H9 (cell line): ENCODE results near the gene MYOM1. TPM values are rescaled to one million over a fixed set of nuclear protein-coding genes. Genes with fewer than 3 reads are reported as not detected.

Experiments
- DNase-seq: peaks from one replicate; pipeline ENCODE4 v3.0.0-alpha.2; 2017
- H2AFZ ChIP-seq: one replicate; pipeline ENCODE4 v1.6.1; 2013; ENCODE audit warnings: mild to moderate bottlenecking, low read length, control low read depth, moderate library complexity
- H2AK5ac ChIP-seq: 2 replicates; pipeline ENCODE4 v1.6.1; 2013; ENCODE audit warnings: low read length, control low read depth, mixed read lengths; ENCODE audit not compliant: insufficient read length
- H2BK120ac ChIP-seq: one replicate; pipeline ENCODE4 v1.6.1; 2013; ENCODE audit warnings: low read depth, mild to moderate bottlenecking, low read length, control low read depth, inconsistent platforms; ENCODE audit not compliant: poor library complexity, severe bottlenecking
- H2BK12ac ChIP-seq: 2 replicates; pipeline ENCODE4 v1.6.1; 2013; ENCODE audit warnings: low read length, control low read depth, mixed read lengths, low read depth; ENCODE audit not compliant: insufficient read length
- H2BK15ac ChIP-seq: 2 replicates; pipeline ENCODE4 v1.6.1; 2013; ENCODE audit warnings: low read depth, low read length, control low read depth
- H2BK20ac ChIP-seq: one replicate; pipeline ENCODE4 v1.6.1; 2013; ENCODE audit warnings: low read depth, mild to moderate bottlenecking, low read length, control low read depth, inconsistent platforms; ENCODE audit not compliant: poor library complexity, severe bottlenecking
- H2BK5ac ChIP-seq: 2 replicates; pipeline ENCODE4 v1.6.1; 2013; ENCODE audit warnings: low read length, control low read depth, mixed read lengths; ENCODE audit not compliant: insufficient read length
- H3K14ac ChIP-seq: 2 replicates; pipeline ENCODE4 v1.6.1; 2013; ENCODE audit warnings: low read length, control low read depth; ENCODE audit not compliant: insufficient read depth
- H3K18ac ChIP-seq: 2 replicates; pipeline ENCODE4 v1.6.1; 2013; ENCODE audit warnings: low read depth, mild to moderate bottlenecking, mixed read lengths, low read length, control low read depth; ENCODE audit not compliant: insufficient read length
- H3K23ac ChIP-seq: 2 replicates; pipeline ENCODE4 v1.6.1; 2013; ENCODE audit warnings: low read length, control low read depth, mixed read lengths, low read depth; ENCODE audit not compliant: insufficient read length
- H3K23me2 ChIP-seq: 2 replicates; pipeline ENCODE4 v1.6.1; 2013; ENCODE audit warnings: low read depth, mild to moderate bottlenecking, mixed read lengths, low read length, control low read depth; ENCODE audit not compliant: insufficient read length, poor library complexity, severe bottlenecking
- H3K27ac ChIP-seq: 2 replicates; pipeline ENCODE4 v1.5.1; 2013; ENCODE audit warnings: low read length, control low read depth, mixed read lengths, low read depth; ENCODE audit not compliant: insufficient read length
- H3K27me3 ChIP-seq: 2 replicates; pipeline ENCODE4 v1.6.1; 2013; ENCODE audit warnings: low read length, control low read depth, inconsistent platforms; ENCODE audit not compliant: insufficient read depth
- H3K4ac ChIP-seq: 2 replicates; pipeline ENCODE4 v1.6.1; 2013; ENCODE audit warnings: low read depth, mild to moderate bottlenecking, control low read depth, inconsistent platforms, low read length, moderate library complexity
- H3K4me1 ChIP-seq: 2 replicates; pipeline ENCODE4 v1.6.1; 2013; ENCODE audit warnings: low read length, control low read depth, inconsistent platforms; ENCODE audit not compliant: insufficient read depth
- H3K4me2 ChIP-seq: 2 replicates; pipeline ENCODE4 v1.6.1; 2013; ENCODE audit warnings: low read length, control low read depth, mixed read lengths; ENCODE audit not compliant: insufficient read length, insufficient read depth
- H3K56ac ChIP-seq: 2 replicates; pipeline ENCODE4 v1.6.1; 2013; ENCODE audit warnings: low read depth, mild to moderate bottlenecking, mixed read lengths, low read length, control low read depth; ENCODE audit not compliant: insufficient read length
- H3K79me1 ChIP-seq: 2 replicates; pipeline ENCODE4 v1.6.1; 2013; ENCODE audit warnings: low read depth, mild to moderate bottlenecking, moderate library complexity, low read length, control low read depth, inconsistent platforms; ENCODE audit not compliant: insufficient read depth, poor library complexity, severe bottlenecking
- H3K79me2 ChIP-seq: 2 replicates; pipeline ENCODE4 v1.6.1; 2013; ENCODE audit warnings: low read length, control low read depth, inconsistent platforms; ENCODE audit not compliant: insufficient read depth
- H3K9ac ChIP-seq: 2 replicates; pipeline ENCODE4 v1.6.1; 2013; ENCODE audit warnings: low read length, control low read depth, mixed read lengths; ENCODE audit not compliant: insufficient read length; ENCODE audit errors: extremely low read depth
- H3K9me3 ChIP-seq: one replicate; pipeline ENCODE4 v1.6.1; 2013; ENCODE audit warnings: low read depth, low read length, inconsistent platforms; ENCODE audit not compliant: control insufficient read depth
- H3T11ph ChIP-seq: one replicate; pipeline ENCODE4 v1.6.1; 2013; ENCODE audit warnings: mild to moderate bottlenecking, low read length, control low read depth, inconsistent platforms
- H4K20me1 ChIP-seq: one replicate; pipeline ENCODE4 v1.6.1; 2013; ENCODE audit not compliant: control insufficient read depth, insufficient read length, insufficient read depth
- H4K5ac ChIP-seq: 2 replicates; pipeline ENCODE4 v1.6.1; 2013; ENCODE audit warnings: low read depth, mild to moderate bottlenecking, mixed read lengths, low read length, control low read depth; ENCODE audit not compliant: insufficient read length
- H4K8ac ChIP-seq: replicated peaks from 2 replicates; pipeline ENCODE4 v1.6.1; 2013; ENCODE audit warnings: low read length, control low read depth, mixed read lengths, low read depth; ENCODE audit not compliant: insufficient read length
- H4K91ac ChIP-seq: 2 replicates; pipeline ENCODE4 v1.6.1; 2013; ENCODE audit warnings: low read depth, mild to moderate bottlenecking, moderate library complexity, mixed read lengths, low read length, control low read depth; ENCODE audit not compliant: insufficient read length
- H3K27ac Mint-ChIP-seq, 3 experiments: 2 replicates in 2 of 3; 3 replicates in 1 of 3; pipeline ENCODE4 v1.8.0; 2020 to 2021; ENCODE audit warnings: mixed read lengths in 3 of 3, mild to moderate bottlenecking in 1 of 3, moderate library complexity in 1 of 3
- H3K27me3 Mint-ChIP-seq: 2 replicates; pipeline ENCODE4 v1.8.0; 2021; ENCODE audit warnings: low read depth, mild to moderate bottlenecking, moderate library complexity, mixed read lengths
- H3K36me3 Mint-ChIP-seq, 3 experiments: 2 replicates in 2 of 3; 3 replicates in 1 of 3; pipeline ENCODE4 v1.8.0; 2020 to 2021; ENCODE audit warnings: low read depth in 3 of 3, mixed read lengths in 3 of 3; ENCODE audit not compliant: insufficient read depth in 1 of 3
- H3K4me1 Mint-ChIP-seq, 2 experiments: 2 replicates each; pipeline ENCODE4 v1.8.0; 2020; ENCODE audit warnings: mixed read lengths in 2 of 2
- H3K4me3 Mint-ChIP-seq, 2 experiments: 2 replicates in 1 of 2; 3 replicates in 1 of 2; pipeline ENCODE4 v1.8.0; 2020 to 2021; ENCODE audit warnings: mild to moderate bottlenecking in 2 of 2, mixed read lengths in 2 of 2, moderate library complexity in 1 of 2
- H3K9me3 Mint-ChIP-seq, 2 experiments: 2 replicates in 1 of 2; 3 replicates in 1 of 2; pipeline ENCODE4 v1.8.0; 2020; ENCODE audit warnings: mild to moderate bottlenecking in 2 of 2, mixed read lengths in 2 of 2, moderate library complexity in 1 of 2
- CTCF ChIP-seq: fragments of 200-600 bp; sonication (generic); conservative IDR thresholded peaks from 3 replicates; pipeline ENCODE4 v1.8.0; 2021; ENCODE audit warnings: antibody characterized with exemption, mild to moderate bottlenecking
- WGBS: extraction: QIAGEN DNeasy Blood & Tissue Kit; methylation state at CpG from one replicate; pipeline ENCODE4 v1.1.7; 2013; ENCODE audit warnings: missing lambda C conversion rate, low lambda C conversion rate, mixed read lengths; ENCODE audit not compliant: insufficient read length; ENCODE audit errors: extremely low coverage; 5-methylcytosine and 5-hydroxymethylcytosine counted together
- total RNA-seq: library from RNA; stranded (reverse); gene quantifications from 2 replicates; pipeline ENCODE4 v1.2.1, GENCODE V29; 2021

The MYOM1 gene
- total RNA-seq, 1 experiment from 2014 or later: 0.17 TPM

- Histone ChIP-seq H3K9me3 (no peaks in the 10 kb centered on the region), H3K18ac (no peak overlapping the region), H2BK15ac (no peak overlapping the region), H2BK12ac (no peak overlapping the region), H3K27ac (no peak overlapping the region), H2BK20ac (no peak overlapping the region), H3K79me1 (no peaks in the 10 kb centered on the region), H3K4me2 (no peak overlapping the region), H3K56ac (no peak overlapping the region), H2AFZ (no peak overlapping the region), H2AK5ac (no peak overlapping the region), H4K91ac (no peak overlapping the region), H4K5ac (no peak overlapping the region), H3K79me2 (no peaks in the 10 kb centered on the region), H3K4ac (no peak overlapping the region), H3K27me3 (no peaks in the 10 kb centered on the region), H2BK120ac (no peak overlapping the region), H3K14ac (no peak overlapping the region), H3K23me2 (no peaks in the 10 kb centered on the region), H3K23ac (no peak overlapping the region), H3T11ph (no peak overlapping the region), H3K4me1 (no peaks in the 10 kb centered on the region), H4K20me1 (no peaks in the 10 kb centered on the region), H2BK5ac (no peak overlapping the region), H3K9ac (no peak overlapping the region), H4K8ac (no peak overlapping the region)
- Mint-ChIP-seq H3K36me3 (no peaks in the 10 kb centered on the region), H3K27me3 (no peaks in the 10 kb centered on the region), H3K27ac (no peak overlapping the region), H3K9me3 (no peaks in the 10 kb centered on the region), H3K4me1 (peaks cover 4 to 5% of the 10 kb centered on the region in 2 experiments; a peak in 3 of 4 replicates), H3K4me3 (no peak overlapping the region)
- no peak for DNase-seq
- no CpG with 5 or more reads among the region's 2 CpGs for WGBS
- no peak for TF ChIP-seq CTCF
Observed at GRCh38 chr18:3150688-3151087, 69.1 kb downstream of the MYOM1 start.
